SU-DHL-6 (cell line): ENCODE data around the gene CLASP1.
"Not testable (repeated sequence)": the region's sequence is repeated elsewhere in the genome, so short reads cannot be mapped to it uniquely, and the experiment has no call there.

ENCODE experiments used
- EZH2phosphoT487 ChIP-seq: fragments of 200-600 bp; sonication (generic), shearing (Covaris generic); conservative IDR thresholded peaks from 2 replicates; pipeline ENCODE4 v1.6.1; 2018; ENCODE audit warnings: mild to moderate bottlenecking, antibody characterized with exemption, low read length, moderate library complexity, mixed read lengths
- TF ChIP-seq, protein P1 (sequence below): fragments of 200-600 bp; sonication (generic); IDR thresholded peaks from one replicate; pipeline ENCODE4 v1.5.1; 2017; ENCODE audit warnings: antibody characterized with exemption, mild to moderate bottlenecking, low read length, moderate library complexity; ENCODE audit not compliant: insufficient read depth, poor library complexity, severe bottlenecking

DNA sequence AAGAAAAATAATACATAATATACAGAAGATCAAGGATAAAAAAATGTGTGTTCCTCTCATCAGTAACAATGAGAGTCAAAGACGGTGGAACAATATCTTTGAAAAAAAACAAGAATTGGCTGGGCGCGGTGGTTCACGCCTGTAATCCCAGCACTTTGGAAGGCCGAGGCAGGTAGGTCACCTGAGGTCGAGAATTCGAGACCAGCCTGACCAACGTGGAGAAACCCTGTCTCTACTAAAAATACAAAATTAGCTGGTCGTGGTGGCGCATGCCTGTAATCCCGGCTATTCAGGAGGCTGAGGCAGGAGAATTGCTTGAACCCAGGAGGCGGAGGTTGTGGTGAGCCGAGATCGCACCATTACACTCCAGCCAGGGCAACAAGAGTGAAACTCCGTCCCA lies 335.6 kb downstream of the CLASP1 start:
- TF ChIP-seq, protein P1, sequence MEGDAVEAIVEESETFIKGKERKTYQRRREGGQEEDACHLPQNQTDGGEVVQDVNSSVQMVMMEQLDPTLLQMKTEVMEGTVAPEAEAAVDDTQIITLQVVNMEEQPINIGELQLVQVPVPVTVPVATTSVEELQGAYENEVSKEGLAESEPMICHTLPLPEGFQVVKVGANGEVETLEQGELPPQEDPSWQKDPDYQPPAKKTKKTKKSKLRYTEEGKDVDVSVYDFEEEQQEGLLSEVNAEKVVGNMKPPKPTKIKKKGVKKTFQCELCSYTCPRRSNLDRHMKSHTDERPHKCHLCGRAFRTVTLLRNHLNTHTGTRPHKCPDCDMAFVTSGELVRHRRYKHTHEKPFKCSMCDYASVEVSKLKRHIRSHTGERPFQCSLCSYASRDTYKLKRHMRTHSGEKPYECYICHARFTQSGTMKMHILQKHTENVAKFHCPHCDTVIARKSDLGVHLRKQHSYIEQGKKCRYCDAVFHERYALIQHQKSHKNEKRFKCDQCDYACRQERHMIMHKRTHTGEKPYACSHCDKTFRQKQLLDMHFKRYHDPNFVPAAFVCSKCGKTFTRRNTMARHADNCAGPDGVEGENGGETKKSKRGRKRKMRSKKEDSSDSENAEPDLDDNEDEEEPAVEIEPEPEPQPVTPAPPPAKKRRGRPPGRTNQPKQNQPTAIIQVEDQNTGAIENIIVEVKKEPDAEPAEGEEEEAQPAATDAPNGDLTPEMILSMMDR = not testable (repeated sequence)
- not testable (repeated sequence) for TF ChIP-seq EZH2phosphoT487
